OCI-LY7 (cell line): ENCODE data around the gene PPP1R37. TPM values are rescaled to one million over a fixed set of nuclear protein-coding genes. Genes with fewer than 3 reads are reported as not detected.

Source experiments
- BruUV-seq: library from RNA; stranded (reverse); fragments of 400-500 nt; replicated peaks from 2 replicates; lab custom pipeline; 2021; lab: Mats Ljungman, UMichigan
- CTCF ChIA-PET: fragments of 300-600 bp; sonication (Branson Sonifier 250); formaldehyde crosslinking; loops from one replicate; lab custom pipeline; 2022; ENCODE audit warnings: antibody characterized with exemption; ENCODE audit not compliant: unreplicated experiment; lab: Charles Lee
- POLR2A ChIA-PET: fragments of 300-600 bp; sonication (Branson Sonifier 250); formaldehyde crosslinking; loops from one replicate; lab custom pipeline; 2022; ENCODE audit warnings: antibody characterized with exemption; lab: Charles Lee
- DNase-seq: peaks from one replicate; pipeline ENCODE4 v3.0.0-alpha.2; 2015; ENCODE audit warnings: low spot score
- H2AFZ ChIP-seq: fragments of 200-600 bp; sonication (generic), shearing (Covaris generic); 2 replicates; pipeline ENCODE4 v1.6.1; 2014; ENCODE audit warnings: mild to moderate bottlenecking, antibody characterized with exemption, low read length, moderate library complexity
- H3K27ac ChIP-seq: fragments of 200-600 bp; sonication (generic); 2 replicates; pipeline ENCODE4 v1.5.1; 2014; ENCODE audit warnings: mixed run types, low read depth, mild to moderate bottlenecking, moderate library complexity, low read length, inconsistent platforms; ENCODE audit not compliant: poor library complexity, severe bottlenecking
- H3K36me3 ChIP-seq: fragments of 200-600 bp; sonication (generic); 2 replicates; pipeline ENCODE4 v1.6.1; 2014; ENCODE audit warnings: mild to moderate bottlenecking, antibody characterized with exemption, low read length, moderate library complexity, mixed read lengths; ENCODE audit not compliant: insufficient read depth
- H3K4me1 ChIP-seq: fragments of 200-600 bp; sonication (generic); 2 replicates; pipeline ENCODE4 v1.5.1; 2014; ENCODE audit warnings: mild to moderate bottlenecking, low read length; ENCODE audit not compliant: insufficient read depth, poor library complexity, severe bottlenecking
- H3K4me2 ChIP-seq: fragments of 200-600 bp; sonication (generic); 2 replicates; pipeline ENCODE4 v1.6.1; 2014; ENCODE audit warnings: mild to moderate bottlenecking, low read length
- H3K4me3 ChIP-seq: fragments of 200-600 bp; sonication (generic); 2 replicates; pipeline ENCODE4 v1.5.1; 2014; ENCODE audit warnings: mild to moderate bottlenecking, low read depth, low read length; ENCODE audit not compliant: poor library complexity, severe bottlenecking
- H3K79me2 ChIP-seq: fragments of 200-600 bp; sonication (generic); 2 replicates; pipeline ENCODE4 v1.6.1; 2016; ENCODE audit warnings: low read depth, mild to moderate bottlenecking, low read length, moderate library complexity, mixed read lengths; ENCODE audit not compliant: insufficient read depth
- H3K9me2 ChIP-seq: fragments of 200-600 bp; sonication (generic); 2 replicates; pipeline ENCODE4 v1.6.1; 2016; ENCODE audit warnings: mild to moderate bottlenecking, low read length, mixed read lengths; ENCODE audit not compliant: insufficient read depth
- H3K9me3 ChIP-seq: fragments of 200-600 bp; sonication (generic); 2 replicates; pipeline ENCODE4 v1.6.1; 2014; ENCODE audit warnings: mild to moderate bottlenecking, mixed run types, low read length, mixed read lengths
- H4K20me1 ChIP-seq: fragments of 200-600 bp; sonication (generic); 2 replicates; pipeline ENCODE4 v1.6.1; 2014; ENCODE audit warnings: mild to moderate bottlenecking, antibody characterized with exemption, low read length, moderate library complexity, mixed read lengths; ENCODE audit not compliant: insufficient read depth
- EZH2phosphoT487 ChIP-seq: fragments of 200-600 bp; sonication (generic); IDR thresholded peaks from 2 replicates; pipeline ENCODE4 v1.6.1; 2018; ENCODE audit warnings: low read depth, borderline replicate concordance, mild to moderate bottlenecking, mixed run types, antibody characterized with exemption, low read length, moderate library complexity, mixed read lengths
- intact Hi-C: fragments of 100-400 bp; cut with micrococcal nuclease; formaldehyde crosslinking; loops from one replicate; pipeline ENCODE4 v1.10.0; 2022; ENCODE audit not compliant: unreplicated experiment
- total RNA-seq, 2 experiments: library from RNA; depleted of rRNA in 1 of 2; stranded (reverse); fragments of >200 nt in 1 of 2; shearing (Covaris generic) in 1 of 2; gene quantifications; 2 replicates each; pipeline ENCODE4 v1.2.3, GENCODE V29; 2014 to 2022
- TF ChIP-seq, protein P1 (sequence below): fragments of 200-600 bp; sonication (generic); conservative IDR thresholded peaks from 2 replicates; pipeline ENCODE4 v1.5.1; 2014; ENCODE audit warnings: mild to moderate bottlenecking, antibody characterized with exemption, low read length, moderate library complexity, mixed read lengths

The PPP1R37 gene
- total RNA-seq, 2 experiments from 2014 or later, result 24.7 to 48.6 TPM

DNA sequence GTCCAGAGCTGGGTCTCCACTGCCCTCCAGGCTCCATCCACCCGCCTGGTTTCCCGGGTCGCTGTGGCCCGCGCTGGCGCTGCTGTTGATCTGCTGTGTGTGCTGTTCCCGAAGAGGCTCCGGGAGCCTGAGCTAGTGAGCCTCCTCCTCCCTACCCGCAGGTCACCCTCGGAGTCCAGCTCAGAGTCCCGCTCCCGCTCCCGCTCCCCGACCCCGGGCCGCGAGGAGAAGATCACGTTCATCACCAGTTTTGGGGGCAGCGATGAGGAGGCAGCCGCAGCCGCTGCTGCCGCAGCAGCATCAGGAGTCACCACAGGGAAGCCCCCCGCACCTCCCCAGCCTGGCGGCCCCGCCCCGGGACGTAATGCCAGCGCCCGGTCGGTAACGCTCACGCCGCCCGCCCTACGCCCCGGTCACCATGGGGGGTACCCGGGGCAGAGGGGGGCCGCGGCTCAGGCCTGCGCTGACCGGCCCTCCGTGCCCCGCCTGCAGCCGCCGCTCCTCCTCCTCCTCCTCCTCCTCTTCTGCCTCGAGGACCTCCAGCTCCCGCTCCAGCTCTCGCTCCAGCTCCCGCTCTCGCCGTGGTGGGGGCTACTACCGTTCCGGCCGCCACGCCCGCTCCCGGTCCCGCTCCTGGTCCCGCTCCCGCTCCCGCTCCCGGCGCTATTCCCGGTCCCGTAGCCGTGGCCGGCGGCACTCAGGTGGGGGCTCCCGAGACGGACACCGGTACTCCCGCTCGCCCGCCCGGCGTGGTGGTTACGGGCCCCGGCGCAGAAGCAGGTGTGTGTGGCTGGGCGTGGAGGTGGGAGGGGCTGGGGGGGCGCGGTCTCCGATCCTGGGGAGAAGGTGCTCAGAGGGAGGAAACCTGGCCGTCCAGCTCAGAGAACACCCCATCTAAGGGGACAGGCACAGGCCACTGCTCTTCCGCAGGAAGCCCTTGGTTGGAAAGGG lies 28.9 kb upstream of the PPP1R37 start:
- intact Hi-C loops, result no loop called here
- no peak for DNase-seq
- ChIA-PET CTCF (no interaction called here), POLR2A (no interaction called here)
- Histone ChIP-seq H3K9me2 (no peaks in the 10 kb centered on the region), H3K9me3 (no peaks in the 10 kb centered on the region), H3K4me3 (no peak overlapping the region), H2AFZ (no peak overlapping the region), H3K4me2 (no peak overlapping the region), H3K79me2 (no peaks in the 10 kb centered on the region), H3K27ac (no peak overlapping the region), H4K20me1 (no peaks in the 10 kb centered on the region), H3K36me3 (peaks cover 95% of the 10 kb centered on the region), H3K4me1 (peaks cover 10% of the 10 kb centered on the region)
- TF ChIP-seq, protein P1, sequence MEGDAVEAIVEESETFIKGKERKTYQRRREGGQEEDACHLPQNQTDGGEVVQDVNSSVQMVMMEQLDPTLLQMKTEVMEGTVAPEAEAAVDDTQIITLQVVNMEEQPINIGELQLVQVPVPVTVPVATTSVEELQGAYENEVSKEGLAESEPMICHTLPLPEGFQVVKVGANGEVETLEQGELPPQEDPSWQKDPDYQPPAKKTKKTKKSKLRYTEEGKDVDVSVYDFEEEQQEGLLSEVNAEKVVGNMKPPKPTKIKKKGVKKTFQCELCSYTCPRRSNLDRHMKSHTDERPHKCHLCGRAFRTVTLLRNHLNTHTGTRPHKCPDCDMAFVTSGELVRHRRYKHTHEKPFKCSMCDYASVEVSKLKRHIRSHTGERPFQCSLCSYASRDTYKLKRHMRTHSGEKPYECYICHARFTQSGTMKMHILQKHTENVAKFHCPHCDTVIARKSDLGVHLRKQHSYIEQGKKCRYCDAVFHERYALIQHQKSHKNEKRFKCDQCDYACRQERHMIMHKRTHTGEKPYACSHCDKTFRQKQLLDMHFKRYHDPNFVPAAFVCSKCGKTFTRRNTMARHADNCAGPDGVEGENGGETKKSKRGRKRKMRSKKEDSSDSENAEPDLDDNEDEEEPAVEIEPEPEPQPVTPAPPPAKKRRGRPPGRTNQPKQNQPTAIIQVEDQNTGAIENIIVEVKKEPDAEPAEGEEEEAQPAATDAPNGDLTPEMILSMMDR, result no peak
- BruUV-seq, result no TSS peak

DNA sequence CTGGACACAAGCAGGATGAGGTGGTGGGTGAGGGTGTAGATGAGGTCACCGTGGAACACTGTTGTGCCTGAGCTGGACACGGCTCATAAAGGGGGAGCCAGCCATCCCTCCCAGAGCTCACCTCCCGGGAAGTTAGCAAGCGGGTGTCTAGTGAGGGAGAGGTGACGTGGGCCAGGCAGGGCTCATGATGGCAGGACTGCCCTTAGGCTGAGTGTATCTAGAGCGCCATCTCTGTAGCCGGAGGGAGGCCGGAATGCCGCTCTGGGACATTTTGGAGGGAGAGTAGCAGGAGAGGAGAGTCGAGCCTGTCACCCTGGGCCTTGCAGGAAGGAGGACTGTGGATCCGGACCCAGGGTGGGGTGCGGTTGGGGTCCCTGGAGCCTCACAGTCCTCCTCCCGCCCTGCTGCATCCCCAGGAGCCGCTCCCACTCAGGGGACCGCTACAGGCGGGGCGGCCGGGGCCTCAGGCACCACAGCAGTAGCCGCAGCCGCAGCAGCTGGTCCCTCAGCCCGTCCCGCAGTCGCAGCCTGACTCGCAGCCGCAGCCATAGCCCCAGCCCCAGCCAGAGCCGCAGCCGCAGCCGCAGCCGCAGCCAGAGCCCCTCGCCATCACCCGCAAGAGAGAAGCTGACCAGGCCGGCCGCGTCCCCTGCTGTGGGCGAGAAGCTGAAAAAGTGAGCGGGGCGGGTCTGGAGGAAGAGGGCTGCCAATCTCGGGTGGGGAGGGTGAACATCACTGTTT lies 25.9 kb upstream of the PPP1R37 start:
- H3K79me2 ChIP-seq, result no peaks in the 10 kb centered on the region; the same call in 1 of the 2 replicates
- peaks cover 95% of the 10 kb centered on the region for H3K36me3 ChIP-seq
- no peak overlapping the region for H3K27ac ChIP-seq
- H3K9me2 ChIP-seq, result no peaks in the 10 kb centered on the region
- intact Hi-C loops, result no loop called here
- H3K9me3 ChIP-seq, result no peaks in the 10 kb centered on the region
- no peak overlapping the region for H3K4me3 ChIP-seq
- H2AFZ ChIP-seq, result no peak overlapping the region
- POLR2A ChIA-PET, result interaction anchor here (0.6 kb wide), 1 partner anchor 575 kb away, joined by 3 read pairs; no protein-coding TSS in a partner anchor
- CTCF ChIA-PET, result no interaction called here
- no peaks in the 10 kb centered on the region; the same call in 1 of the 2 replicates for H4K20me1 ChIP-seq
- no TSS peak for BruUV-seq
- TF ChIP-seq, protein P1, result no peak
- no peak for TF ChIP-seq EZH2phosphoT487
- no peak overlapping the region for H3K4me2 ChIP-seq
- peaks cover 21% of the 10 kb centered on the region for H3K4me1 ChIP-seq
- DNase-seq, result no peak
